Measurements from ENCODE around the gene EVI5L.
"Not testable (repeated sequence)": the region's sequence is repeated elsewhere in the genome, so short reads cannot be mapped to it uniquely, and the experiment has no call there.

Gene EVI5L

DNA sequence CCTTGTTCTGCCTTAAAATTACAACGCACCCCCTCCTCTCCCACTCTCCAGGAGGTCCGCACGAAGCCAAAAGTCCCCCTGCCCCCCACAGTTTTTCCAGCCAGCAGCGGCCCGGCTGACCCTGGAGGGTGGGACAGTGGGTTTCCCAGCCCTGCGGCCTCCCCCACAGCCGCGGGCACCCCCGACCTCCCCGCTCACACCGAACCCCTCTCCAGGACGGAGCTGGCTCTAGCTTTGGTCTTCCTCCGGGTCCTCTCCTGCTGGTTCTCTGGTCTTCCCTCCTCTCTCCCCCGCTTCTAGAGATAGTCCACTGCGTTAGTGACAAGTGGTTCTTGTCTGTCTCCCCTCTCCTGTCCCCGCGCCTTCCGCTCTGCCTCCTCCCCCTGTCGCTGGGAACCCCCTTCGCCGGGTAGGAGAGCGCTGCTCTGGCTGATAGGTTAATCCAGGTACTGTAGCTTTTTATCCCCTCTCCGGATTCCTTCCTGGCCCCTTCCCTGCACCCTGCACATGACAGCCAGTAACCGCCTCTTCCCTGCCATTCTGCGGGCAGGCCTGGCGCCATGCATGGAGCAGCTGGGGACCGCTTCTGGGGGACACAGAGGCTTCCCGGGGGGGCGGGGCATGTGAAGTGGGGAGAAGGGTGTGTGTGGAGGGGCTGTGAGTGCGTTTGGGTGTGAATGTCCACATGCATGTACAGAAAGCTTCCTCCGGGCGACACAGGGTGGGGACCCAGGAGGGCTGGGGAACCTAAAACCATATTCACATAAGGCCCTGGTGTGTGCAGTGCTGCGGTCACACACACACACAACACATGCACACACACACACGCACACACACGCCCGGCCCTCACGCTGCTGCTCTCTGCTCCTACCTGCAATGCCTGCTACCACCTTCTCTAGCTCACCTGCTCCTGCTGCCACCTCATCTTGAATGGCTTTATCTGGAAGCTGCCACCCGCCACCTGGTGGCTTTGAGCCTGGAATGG is 27.0 kb downstream of the EVI5L start:
- no peak for ATAC-seq (ENCODE audit: low read depth)
- H3K9me3 Mint-ChIP-seq, result no peaks in the 10 kb centered on the region
- peaks cover 7% of the 10 kb centered on the region for H3K4me1 Mint-ChIP-seq
- peaks cover 24% of the 10 kb centered on the region for H3K27me3 Mint-ChIP-seq
- no peak overlapping the region for H3K4me3 Mint-ChIP-seq
- H3K27ac Mint-ChIP-seq, result no peak overlapping the region
- peaks cover 5% of the 10 kb centered on the region for H3K36me3 Mint-ChIP-seq
- no peak for DNase-seq (ENCODE audit: low spot score in 2 of 2)

- Mint-ChIP-seq H3K27me3 (peaks cover 24% of the 10 kb centered on the region), H3K9me3 (no peaks in the 10 kb centered on the region), H3K4me1 (peaks cover 9% of the 10 kb centered on the region), H3K36me3 (peaks cover 5% of the 10 kb centered on the region), H3K4me3 (no peak overlapping the region), H3K27ac (no peak overlapping the region)
- DNase-seq (ENCODE audit: low spot score in 2 of 2) (no peak), ATAC-seq (ENCODE audit: low read depth) (no peak)
Observed at GRCh38 chr19:7857727-7858108, 27.7 kb downstream of the EVI5L start.

- H3K36me3 Mint-ChIP-seq, result peaks cover 5% of the 10 kb centered on the region
- H3K27ac Mint-ChIP-seq, result no peak overlapping the region
- H3K9me3 Mint-ChIP-seq, result no peaks in the 10 kb centered on the region
- peaks cover 20% of the 10 kb centered on the region for H3K27me3 Mint-ChIP-seq
- peaks cover 5% of the 10 kb centered on the region for H3K4me1 Mint-ChIP-seq
- ATAC-seq (ENCODE audit: low read depth) (peak; percentile 34), DNase-seq (ENCODE audit: low spot score in 2 of 2) (no peak)
- no peak overlapping the region for H3K4me3 Mint-ChIP-seq
Observed at GRCh38 chr19:7858109-7858770, 28.2 kb downstream of the EVI5L start.

GRCh38 chr19:7859087-7859486 is 29.1 kb downstream of the EVI5L start:
- H3K4me1 Mint-ChIP-seq; ATAC-seq (ENCODE audit: low read depth); H3K27ac Mint-ChIP-seq; H3K36me3 Mint-ChIP-seq; H3K9me3 Mint-ChIP-seq; DNase-seq (ENCODE audit: low spot score in 2 of 2); H3K4me3 Mint-ChIP-seq: not testable (repeated sequence)
- peaks cover 25% of the 10 kb centered on the region for H3K27me3 Mint-ChIP-seq

DNA sequence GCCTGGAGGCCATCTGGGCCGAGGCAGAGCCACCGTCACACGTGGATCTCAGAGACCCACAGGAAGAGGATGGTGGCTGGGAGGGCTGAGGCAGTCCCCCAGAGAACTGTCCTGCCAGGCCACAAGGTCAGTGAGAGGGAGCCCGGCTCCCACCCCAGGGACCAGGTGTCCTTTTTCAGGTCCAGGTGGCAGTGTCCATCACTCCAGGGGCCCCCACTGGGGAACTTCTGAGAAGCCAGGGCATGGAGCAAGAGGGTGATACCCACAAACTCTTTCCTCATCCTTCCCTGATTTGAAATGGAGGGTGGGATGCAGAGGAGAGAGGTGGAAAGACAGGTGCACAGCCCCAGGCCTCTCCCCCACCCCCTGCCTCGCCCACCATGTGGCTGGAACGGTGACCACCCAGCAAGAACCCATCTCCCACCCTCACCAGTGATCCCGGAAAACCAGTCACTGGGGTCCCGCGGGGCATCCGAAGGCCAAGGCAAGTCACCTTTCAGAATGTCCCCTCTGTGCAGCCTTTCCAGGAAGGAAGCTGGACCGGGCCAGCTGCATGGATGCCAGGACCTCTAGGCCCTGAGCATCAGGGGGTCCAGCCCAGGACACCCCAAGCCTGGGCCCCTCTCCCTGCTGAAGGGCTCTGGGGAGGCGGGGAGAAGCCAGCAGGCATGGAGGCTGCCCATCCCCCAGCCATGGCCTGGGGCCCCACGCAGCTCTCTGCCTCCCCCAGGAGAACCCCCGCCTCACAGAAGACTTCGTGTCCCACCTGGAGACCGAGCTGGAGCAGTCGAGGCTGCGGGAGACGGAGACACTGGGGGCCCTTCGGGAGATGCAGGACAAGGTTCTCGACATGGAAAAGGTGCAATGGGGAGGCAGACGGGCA is 30.1 kb downstream of the EVI5L start:
- DNase-seq (ENCODE audit: low spot score in 2 of 2) (no peak), ATAC-seq (ENCODE audit: low read depth) (no peak)
- H3K36me3 Mint-ChIP-seq, result peaks cover 5% of the 10 kb centered on the region
- H3K27me3 Mint-ChIP-seq, result peaks cover 28% of the 10 kb centered on the region
- H3K9me3 Mint-ChIP-seq, result no peaks in the 10 kb centered on the region
- no peak overlapping the region for H3K27ac Mint-ChIP-seq
- peaks cover 6% of the 10 kb centered on the region for H3K4me1 Mint-ChIP-seq
- H3K4me3 Mint-ChIP-seq, result no peak overlapping the region

- peak overlapping the region; percentile 53 for H3K4me3 Mint-ChIP-seq
- H3K27ac Mint-ChIP-seq, result no peak overlapping the region
- no peaks in the 10 kb centered on the region for H3K9me3 Mint-ChIP-seq
- H3K36me3 Mint-ChIP-seq, result peaks cover 3% of the 10 kb centered on the region
- H3K4me1 Mint-ChIP-seq, result peaks cover 10% of the 10 kb centered on the region
- ATAC-seq (ENCODE audit: low read depth), result no peak
- no peak for DNase-seq (ENCODE audit: low spot score in 2 of 2)
- peaks cover 29% of the 10 kb centered on the region for H3K27me3 Mint-ChIP-seq
Observed at GRCh38 chr19:7860714-7861618, 30.9 kb downstream of the EVI5L start.

- ATAC-seq (ENCODE audit: low read depth) (no peak), DNase-seq (ENCODE audit: low spot score in 2 of 2) (no peak)
- Mint-ChIP-seq H3K27ac (no peak overlapping the region), H3K9me3 (no peaks in the 10 kb centered on the region), H3K27me3 (peaks cover 27% of the 10 kb centered on the region), H3K4me3 (peak overlapping the region; percentile 53), H3K36me3 (peaks cover 1% of the 10 kb centered on the region), H3K4me1 (peaks cover 10% of the 10 kb centered on the region)
Observed at GRCh38 chr19:7861619-7862412, 31.8 kb downstream of the EVI5L start.

- Mint-ChIP-seq H3K27me3 (peaks cover 28% of the 10 kb centered on the region), H3K27ac (no peak overlapping the region), H3K9me3 (no peaks in the 10 kb centered on the region), H3K4me1 (peaks cover 10% of the 10 kb centered on the region), H3K4me3 (peak overlapping the region; percentile 22), H3K36me3 (no peaks in the 10 kb centered on the region)
- peak; percentile 68 for ATAC-seq (ENCODE audit: low read depth)
- DNase-seq (ENCODE audit: low spot score in 2 of 2), result peak in 1 of 2 donors; percentile 46
Observed at GRCh38 chr19:7862413-7862951, 32.5 kb downstream of the EVI5L start.

- no peaks in the 10 kb centered on the region for H3K36me3 Mint-ChIP-seq
- no peak overlapping the region for H3K4me3 Mint-ChIP-seq
- no peak overlapping the region for H3K27ac Mint-ChIP-seq
- ATAC-seq (ENCODE audit: low read depth) (no peak), DNase-seq (ENCODE audit: low spot score in 2 of 2) (no peak)
- H3K27me3 Mint-ChIP-seq, result peaks cover 27% of the 10 kb centered on the region
- H3K4me1 Mint-ChIP-seq, result peaks cover 10% of the 10 kb centered on the region
- H3K9me3 Mint-ChIP-seq, result no peaks in the 10 kb centered on the region
Observed at GRCh38 chr19:7863157-7863970, 33.3 kb downstream of the EVI5L start.

DNA sequence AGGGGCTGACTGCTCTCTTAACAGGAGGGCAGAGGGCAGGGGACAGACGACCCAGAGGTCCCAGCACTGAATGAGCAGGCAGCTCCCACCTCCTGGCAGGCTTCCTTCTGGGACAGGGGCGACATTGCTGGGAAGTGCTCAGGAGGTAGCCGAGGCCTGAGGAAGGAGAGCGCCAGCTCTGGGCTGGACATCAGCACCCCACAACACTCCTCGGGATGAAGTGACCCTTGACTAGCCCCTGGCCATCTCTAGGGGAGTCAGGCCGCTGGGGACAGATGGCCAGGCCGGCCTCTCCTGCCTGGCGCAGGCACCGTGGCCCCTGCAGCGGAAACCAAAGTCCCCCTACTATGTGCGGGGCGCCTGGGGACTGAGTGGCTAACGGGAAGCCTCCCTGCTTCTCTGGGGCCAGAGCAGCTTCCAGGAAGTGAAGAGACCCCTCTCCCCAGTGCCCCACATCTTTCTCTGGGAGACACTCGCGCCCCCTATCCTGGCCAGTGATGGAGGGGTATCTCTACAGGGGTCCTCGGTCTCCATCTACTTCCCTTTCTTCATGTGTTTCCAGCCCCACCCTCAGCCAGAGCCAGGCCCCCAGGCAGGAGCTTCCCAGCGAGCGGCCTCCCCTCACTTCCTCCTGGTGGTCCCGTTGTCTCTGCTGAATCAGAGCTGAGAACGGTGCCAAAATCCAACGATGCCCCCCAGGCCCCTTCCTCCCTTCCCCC is 34.1 kb downstream of the EVI5L start:
- no peak for DNase-seq (ENCODE audit: low spot score in 2 of 2)
- Mint-ChIP-seq H3K27ac (no peak overlapping the region), H3K4me3 (no peak overlapping the region), H3K36me3 (no peaks in the 10 kb centered on the region), H3K4me1 (peaks cover 15% of the 10 kb centered on the region), H3K9me3 (no peaks in the 10 kb centered on the region), H3K27me3 (peaks cover 26% of the 10 kb centered on the region)
- no peak for ATAC-seq (ENCODE audit: low read depth)

DNA sequence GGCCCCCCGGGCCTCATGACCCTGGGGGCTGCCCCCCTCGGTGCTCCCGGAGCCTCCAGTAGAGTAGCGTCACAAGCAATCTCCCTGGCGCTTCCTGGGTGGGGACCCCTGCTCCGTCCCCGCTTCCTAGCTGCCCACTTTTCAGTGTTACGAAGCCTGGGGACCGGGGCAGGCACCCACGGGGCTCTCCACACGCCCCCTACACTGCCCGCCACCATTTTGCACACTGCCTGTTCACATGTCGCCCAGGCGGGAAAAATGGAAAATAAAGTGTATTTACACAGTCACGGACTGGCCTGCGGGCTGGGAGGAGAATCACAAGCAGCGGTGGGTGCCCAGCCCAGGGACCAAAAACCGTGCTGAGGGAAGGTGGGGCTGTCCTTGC is 34.7 kb downstream of the EVI5L start:
- Mint-ChIP-seq H3K27ac (no peak overlapping the region), H3K4me1 (peaks cover 15% of the 10 kb centered on the region), H3K4me3 (no peak overlapping the region), H3K9me3 (no peaks in the 10 kb centered on the region), H3K27me3 (peaks cover 26% of the 10 kb centered on the region), H3K36me3 (no peaks in the 10 kb centered on the region)
- no peak for ATAC-seq (ENCODE audit: low read depth)
- no peak for DNase-seq (ENCODE audit: low spot score in 2 of 2)

All from memory B cell (primary cell).